Neural progenitor cell (in vitro differentiated cells): Measurements from ENCODE around the gene COL21A1.

ENCODE experiments used
- CTCF ChIP-seq: fragments of 200-600 bp; sonication (generic); IDR thresholded peaks from 2 replicates; pipeline ENCODE4 v1.5.1; 2017; ENCODE audit warnings: antibody characterized with exemption, mild to moderate bottlenecking
- EZH2 ChIP-seq: fragments of 200-600 bp; sonication (generic); IDR thresholded peaks from 2 replicates; pipeline ENCODE4 v1.6.1; 2017; ENCODE audit warnings: antibody characterized with exemption, mild to moderate bottlenecking, moderate library complexity

GRCh38 chr6:56188429-56188828 is 59.0 kb downstream of the COL21A1 start:
- TF ChIP-seq CTCF (no peak), EZH2 (no peak)
